DMS114 treated with DMSO at 0.1 percent for 48 hours (cell line): ENCODE measurements around the gene PLAGL2.
"Not testable (repeated sequence)": the region's sequence is repeated elsewhere in the genome, so short reads cannot be mapped to it uniquely, and the experiment has no call there.

Source experiments
- DNase-seq: peaks from one replicate; lab custom pipeline; 2025; ENCODE audit not compliant: unreplicated experiment; lab: John Stamatoyannopoulos, UW

Gene PLAGL2

DNA sequence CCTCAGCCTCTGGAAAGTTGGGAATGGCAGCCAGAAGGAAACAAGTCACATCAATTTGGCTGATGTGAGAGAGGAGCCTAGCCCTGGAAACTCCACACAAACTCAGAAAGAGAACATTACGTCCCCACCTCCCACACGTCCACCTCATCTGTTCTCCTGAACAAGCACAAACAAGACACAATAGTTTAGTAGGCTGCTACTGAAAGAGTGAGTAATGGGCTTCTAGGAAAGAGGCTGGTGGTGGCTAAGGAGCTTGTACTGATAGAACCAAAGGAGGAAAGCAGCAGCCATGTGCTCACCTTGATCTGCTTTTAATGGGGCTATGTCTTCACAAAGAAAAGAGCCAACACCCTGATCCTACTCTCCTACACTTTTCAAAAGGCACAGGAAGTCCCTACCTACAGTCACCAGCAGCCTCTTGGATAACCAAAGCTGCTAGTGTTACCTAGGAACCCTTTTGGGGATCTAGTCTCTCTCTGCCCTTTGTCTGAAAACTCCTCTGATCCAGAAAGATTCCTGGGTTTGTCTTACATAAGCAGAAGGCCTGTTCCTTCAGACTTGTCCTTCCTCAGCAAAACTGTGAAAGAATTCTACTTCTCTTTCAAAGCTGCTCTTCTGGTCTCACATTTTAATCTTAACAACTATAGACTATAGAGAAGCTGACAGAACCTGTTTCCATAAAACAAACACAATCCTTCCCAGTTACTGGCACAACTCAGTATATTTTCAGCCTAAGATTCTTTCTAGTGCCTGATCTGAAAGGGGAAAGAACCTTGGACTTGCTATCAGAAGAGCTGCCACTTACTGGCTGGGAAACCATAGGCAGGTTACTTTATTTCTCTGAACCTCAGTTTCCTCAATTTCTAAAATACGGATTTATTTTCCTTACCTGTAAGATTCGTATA lies 3.1 kb downstream of the PLAGL2 start:
- no peak for DNase-seq

DNA sequence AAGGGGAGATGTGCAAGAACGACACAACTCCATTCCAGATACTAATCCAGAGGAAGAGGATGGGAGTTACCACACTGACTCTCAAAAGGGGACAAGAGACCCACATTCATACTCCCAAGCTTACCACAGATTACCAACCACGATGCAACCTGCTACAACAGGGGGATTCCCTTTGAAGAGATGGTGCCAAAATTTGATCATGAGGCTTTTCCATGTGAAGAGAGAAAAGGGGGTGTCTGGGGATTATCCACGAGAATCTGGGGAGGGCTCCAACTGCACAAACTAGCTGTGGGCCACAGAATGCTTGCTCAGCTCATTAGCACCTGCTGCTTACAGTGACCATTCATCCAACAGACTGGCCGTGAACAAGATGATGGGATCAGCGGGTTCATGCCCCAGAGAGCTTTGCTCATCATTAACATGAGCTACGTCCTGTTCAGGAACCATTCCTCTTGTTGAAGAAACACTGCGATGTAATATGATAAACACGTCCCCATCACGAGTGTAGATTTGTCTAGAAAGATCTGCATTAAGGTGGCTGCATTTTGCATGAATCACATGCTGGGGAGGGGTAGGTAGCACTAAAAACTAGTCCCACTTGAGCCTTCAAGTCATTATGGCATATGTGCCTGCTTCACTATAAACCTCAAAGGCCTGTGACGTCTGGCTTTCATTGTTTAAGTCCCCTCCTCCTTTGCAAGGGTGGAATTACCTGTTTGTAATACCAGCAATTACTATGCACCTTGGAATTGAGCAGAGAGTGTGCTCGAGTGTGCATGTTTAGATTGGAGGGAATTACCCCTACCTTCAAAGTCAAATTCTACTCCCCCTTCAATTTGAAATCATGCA lies 4.0 kb downstream of the PLAGL2 start:
- DNase-seq = no peak

DNA sequence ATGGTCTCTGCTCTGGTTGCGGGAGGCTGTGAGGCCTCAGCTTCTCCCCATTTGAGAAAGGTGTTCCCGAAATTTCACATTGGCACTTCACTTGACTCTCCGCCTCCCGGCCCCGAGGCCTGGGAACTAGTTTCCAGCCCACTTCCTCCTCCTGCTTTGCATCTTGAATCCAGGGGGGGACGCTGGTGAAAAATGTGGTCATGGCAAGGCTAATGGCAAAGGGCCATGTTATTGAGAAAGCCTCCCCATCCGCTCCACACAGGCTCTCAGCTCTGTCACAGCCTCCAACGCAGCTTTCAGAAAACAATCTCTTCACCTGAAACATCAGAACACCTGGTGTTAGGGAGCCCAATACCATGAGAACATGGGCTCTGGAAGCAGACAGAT lies 5.6 kb downstream of the PLAGL2 start:
- DNase-seq = no peak

DNA sequence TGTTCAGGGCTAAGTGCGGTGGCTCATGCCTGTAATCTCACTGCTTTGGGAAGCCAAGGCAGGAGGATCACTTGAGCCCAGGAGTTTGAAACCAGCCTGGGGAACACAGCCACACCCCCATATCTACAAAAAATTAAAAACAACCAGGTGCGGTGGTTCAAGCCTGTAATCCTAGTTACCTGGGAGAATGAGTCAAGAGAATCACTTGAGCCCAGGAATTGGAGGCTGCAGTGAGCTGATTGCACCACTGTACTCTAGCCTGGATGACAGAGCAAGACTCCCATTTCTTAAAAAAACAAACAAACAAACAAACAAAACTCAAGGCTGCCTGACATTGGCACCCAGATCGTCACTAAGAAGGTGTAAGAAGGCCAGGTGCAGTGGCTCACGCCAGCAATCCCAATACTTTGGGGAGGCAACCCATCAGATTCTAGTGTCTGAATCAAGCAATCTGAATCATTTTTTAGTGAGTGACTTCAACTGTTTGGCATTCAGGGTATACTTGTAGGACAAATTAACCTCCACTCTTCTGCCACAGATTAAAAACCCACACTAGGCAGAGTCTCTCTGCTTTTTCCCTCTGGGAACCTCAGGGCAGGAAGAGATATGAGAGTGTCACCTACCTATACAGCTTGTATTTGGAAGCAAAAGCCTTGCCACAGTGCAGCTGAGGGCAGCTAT lies 6.1 kb downstream of the PLAGL2 start:
- no peak for DNase-seq

DNA sequence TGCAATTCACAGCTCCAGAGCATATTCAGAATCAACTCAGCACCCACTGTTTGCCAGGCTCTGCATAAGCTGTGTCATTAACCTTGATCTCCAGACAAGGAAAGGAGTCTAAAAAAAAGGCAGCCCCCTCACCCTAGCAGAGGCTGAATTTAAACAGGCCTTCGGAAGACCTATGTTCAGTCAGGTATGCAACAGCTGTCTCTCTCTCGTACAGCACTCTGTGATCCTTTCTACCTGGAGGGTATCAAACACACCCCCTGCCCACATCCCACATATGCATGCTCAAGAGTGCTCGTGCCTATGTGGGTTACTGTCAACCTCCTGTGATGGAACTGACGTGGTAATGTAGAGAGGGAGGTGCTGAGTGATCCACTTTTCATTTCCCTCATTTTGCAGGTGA lies 8.5 kb downstream of the PLAGL2 start:
- DNase-seq = no peak

DNA sequence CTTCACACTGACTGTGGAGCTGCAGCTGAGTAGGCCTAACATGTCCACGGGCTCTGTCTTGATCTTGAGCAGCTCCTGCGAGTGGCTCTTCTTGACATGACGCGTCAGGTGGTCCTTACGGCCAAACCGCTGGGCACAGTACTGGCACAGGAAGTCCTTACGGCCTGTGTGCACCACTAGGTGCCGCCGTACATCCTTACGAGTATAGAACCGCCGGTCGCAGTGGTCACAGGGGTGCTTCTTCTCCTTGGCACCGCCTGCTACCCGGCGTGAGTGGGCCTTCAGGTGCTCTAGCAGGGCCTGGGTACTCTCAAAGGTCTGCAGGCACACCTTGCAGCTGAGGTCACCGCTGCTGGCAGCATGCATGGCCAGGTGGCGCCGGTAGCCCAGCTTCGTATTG lies 10.4 kb downstream of the PLAGL2 start:
- DNase-seq = not testable (repeated sequence)

DNA sequence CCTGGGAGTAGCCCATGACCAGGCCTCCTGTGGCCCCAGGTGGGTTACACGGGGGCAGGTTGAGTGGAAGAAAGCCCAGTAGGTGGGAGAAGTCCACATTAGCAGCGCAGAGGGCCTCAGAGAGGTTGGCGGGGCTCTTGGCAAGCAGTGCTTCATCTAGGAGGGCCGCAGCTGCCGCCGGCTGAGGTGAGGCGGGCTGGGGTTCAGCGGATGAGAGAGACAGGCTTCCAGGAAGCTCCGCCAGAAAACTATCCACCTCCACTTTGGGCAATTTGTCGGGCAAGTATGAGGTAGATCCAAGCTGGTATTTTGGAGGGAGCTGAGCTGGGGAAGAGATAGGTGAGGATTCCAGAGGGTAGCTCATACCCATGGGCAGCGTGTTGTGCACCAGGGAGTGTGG lies 10.9 kb downstream of the PLAGL2 start:
- not testable (repeated sequence) for DNase-seq

DNA sequence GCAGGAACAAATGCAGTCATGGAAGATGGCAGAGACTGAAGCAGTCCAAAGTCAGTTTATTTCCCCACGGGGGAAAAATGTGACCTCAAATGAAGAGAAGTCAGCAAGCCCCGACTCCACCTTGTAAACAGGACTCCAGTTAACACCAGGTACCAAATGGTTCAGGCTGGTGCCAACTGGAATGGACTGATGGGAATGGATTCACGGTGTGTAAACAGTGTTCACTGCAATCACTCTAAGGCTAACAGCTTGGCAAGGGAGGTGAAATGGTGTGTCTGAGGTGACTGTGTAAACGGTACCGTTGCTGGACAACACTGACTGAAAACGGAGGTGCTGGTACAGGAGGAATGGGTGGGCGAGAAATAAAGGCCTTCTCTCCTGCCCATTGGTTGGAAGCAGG lies 12.0 kb downstream of the PLAGL2 start:
- no peak for DNase-seq

DNA sequence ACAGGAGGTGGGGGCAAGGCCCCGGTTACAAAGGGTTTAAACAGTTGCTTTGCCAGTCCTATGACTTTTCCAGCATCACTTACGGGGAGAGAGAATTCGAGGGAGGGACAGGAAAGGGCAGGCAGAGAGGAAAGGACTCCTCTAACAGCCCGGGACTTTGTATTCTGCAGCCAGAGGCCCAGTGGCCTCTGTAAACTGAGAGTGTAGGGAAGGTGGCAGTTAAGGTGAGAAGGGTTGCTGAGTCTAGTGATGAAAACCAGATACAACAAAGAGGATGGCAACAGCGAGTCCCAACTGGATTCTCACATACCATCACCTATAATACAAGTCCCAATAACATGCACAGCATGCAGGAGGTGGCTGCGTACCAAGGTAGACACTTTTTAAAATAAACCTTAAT lies 13.5 kb downstream of the PLAGL2 start:
- DNase-seq = no peak

DNA sequence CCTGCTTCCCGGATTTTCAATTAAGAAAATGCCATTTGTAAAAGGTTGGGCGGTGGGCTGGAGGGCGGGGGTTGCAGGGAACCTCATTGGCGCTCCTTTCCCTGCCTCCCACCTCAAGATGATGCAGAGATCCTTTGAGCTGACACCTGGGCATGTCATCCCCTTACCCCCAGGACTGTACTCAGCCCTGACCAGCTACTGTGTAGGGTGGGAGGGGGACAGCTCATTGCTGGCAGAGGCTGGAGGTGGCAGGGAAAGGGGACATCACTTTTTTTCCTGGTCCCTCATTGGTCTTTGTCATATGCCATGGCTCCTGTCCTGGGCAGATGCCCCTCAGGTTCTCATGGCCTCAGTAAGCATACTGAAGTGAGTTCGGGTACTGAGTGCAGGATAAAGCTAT lies 14.2 kb downstream of the PLAGL2 start:
- DNase-seq = not testable (repeated sequence)

DNA sequence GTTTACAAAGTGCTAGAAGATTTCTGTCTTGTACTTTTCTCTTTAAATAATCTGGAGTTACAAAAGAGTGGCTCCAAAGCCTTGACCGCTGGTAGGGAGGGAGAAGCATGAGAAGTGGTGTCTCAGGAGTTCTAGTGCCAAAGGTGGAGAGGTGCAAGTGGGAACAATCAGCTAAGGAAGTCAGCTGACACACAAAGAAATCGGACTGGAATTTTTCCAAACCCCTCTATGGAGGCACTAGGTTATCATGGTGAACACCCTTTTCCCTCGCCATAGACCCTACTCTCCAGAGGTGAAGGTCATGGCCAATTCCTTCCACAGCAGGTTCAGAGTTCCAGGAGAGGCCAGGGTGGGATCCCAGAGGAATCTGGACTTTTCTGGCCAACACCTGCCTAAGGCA lies 14.8 kb downstream of the PLAGL2 start:
- no peak for DNase-seq

DNA sequence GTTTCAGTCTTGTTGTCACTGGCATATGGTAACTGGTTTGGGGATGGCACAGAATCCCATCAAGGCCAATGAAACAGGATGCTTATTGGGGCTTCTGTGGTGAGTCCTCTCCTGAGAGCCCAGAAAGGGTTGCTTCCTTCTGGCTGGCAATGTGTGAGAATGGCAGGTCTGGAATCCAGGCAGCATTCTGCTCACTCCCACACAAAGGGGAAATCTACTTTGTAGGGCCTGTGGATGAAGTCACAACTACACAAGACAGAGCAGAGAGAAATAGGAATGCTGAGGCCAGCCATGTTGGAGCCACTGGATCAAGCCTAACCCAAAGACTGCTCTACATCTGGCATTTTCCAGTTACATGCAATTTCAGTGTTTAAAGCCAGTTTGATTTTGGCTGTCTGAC lies 15.7 kb downstream of the PLAGL2 start:
- DNase-seq = no peak

DNA sequence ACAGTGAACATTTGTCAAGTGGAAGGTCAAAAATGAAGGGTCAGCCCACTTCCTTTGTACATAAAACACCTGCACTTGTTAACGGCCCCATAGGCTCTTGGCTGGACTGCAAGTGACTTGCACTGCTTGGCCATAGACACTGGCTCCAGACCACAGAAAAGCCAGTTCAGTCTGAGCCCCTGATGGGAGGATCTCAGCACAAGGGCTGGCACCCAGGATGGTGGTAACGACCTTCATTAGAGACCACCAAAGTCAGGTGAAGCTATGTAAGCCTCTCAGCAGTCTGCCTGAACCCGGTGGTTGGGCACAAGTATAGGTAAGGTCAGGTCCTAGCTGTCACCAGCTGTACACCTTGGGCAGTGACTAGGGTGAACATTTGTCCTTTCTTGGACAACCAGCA lies 16.1 kb downstream of the PLAGL2 start:
- no peak for DNase-seq

DNA sequence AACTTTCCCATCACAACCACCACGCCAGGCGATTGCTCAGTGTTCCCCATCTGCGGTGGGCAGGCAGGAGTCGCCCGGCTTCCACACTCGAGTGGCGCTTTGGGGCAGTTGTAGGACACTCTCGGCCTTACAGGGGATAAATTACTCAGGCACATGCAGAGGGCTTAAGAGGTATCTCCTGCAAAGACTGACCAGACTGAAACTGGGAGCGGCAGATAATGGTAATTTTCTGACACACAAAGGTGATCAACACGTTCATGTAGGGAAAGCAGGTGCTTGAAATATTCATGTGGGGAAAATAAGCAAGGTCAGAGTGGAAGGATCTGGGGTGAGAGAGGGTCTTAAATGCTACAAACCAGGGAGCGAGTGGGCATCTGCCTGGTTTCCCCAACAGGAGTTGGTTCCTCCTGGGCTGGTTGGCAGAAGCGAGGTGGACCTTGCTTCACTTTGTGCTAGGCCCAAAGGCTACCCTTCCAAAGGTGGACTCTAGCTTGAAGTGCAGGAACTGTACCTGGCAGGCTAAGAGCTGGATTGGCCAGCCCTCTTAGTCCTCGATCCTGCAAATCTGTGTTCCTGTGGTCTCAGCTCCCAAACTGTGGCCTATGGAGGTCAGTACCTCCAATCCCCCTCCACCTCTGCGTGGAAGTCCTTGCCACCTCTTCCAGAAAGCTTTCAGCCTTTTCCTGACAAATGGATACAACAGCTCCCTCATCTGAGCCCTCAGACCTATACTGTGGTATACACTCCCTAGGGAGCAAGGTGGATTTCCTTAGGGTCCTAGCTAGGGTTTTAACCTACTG lies 16.7 kb downstream of the PLAGL2 start:
- DNase-seq = no peak

DNA sequence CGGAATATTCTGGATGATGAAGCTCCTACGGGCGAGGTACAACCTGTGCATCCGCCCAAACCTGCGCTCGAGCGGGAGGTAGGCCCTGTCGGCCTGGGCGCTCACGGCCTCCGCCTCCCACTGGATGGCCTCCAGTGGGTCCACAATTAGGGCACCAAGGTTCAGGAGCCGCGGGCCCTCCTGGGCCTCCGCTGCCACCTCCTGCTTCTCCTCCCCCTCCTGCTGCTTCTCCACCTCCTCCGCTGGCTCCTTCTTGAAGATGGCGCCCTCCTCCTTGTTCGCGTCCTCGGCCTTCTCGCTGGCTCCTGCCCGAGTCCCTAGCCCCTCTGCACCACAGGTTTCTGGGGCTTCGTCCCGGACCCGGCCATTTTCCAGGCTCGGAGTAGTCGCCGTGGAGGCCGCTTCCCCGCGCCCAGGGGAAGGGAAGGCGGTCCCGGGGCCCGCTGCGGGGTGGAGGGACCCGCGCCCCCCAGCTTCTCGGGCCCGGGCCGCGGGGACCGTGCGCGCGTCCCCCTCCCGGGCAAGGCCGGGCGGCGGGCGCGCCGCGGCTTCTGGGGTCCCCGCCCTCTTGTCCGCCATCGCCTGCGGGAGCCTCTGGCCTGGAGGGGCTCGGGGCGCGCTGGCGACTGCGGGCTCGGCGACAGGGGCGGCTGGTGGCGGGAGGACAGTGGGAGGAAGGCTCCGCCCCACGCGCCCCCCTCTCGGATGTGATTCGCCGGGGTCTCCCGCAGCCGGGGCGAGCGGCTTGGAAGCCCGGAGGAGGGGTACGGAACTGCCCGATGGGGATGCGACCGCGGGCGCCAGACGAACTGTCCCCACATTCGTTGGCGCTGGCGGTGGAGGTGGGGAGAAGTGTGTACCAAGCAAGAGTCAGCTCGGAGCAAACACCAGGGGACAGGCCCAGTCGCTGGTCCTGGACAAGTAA lies 17.6 kb downstream of the PLAGL2 start:
- DNase-seq = no peak

DNA sequence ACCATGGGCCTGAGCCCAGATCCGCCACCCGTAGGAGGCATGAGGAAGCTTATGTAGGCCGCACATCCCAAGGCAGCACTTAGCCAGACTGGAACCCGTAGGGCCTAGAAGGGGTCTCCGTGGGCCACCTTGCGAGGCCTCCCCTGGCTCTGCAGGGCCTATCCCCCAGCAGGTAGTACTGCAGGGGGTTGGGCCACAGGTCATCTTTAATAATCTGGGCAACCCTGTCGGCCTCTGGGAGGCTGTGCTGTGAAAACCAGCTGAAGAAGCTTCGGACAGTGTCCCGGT lies 18.5 kb downstream of the PLAGL2 start:
- no peak for DNase-seq

DNA sequence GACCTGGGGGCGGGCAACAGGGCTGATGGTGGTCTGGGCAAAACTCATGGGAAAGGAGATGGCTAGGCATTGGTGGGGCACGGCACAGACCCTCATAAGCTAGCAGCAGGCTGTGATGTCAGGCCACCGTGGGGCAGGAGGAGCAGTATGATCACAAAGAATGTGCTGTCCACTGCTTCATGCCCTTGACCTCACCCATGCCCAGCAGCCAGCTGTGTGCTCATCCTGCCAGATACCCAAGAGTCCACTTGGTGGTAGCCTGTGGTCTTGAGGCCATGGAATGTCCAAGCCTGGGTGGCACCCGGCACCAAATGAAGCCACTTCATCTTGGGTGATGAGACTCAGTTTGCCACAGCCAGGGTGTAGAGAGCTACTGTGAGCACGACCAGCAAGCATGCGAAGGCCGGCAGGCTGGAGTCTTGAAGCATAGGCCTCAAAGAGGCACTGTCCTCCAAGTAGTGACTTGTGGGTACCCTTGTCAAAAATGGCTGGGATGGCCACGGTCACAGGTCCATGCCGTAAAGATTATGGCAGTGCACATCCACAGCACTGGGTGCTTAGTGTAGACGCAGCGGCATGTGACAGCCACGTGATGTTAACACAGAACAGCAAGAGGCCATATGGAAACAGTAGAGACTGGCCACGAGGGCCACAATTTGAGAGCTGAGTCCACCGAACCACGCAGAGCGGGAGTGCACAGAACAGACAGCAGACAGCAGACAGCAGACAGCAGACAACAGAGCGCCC lies 19.0 kb downstream of the PLAGL2 start:
- no peak for DNase-seq

DNA sequence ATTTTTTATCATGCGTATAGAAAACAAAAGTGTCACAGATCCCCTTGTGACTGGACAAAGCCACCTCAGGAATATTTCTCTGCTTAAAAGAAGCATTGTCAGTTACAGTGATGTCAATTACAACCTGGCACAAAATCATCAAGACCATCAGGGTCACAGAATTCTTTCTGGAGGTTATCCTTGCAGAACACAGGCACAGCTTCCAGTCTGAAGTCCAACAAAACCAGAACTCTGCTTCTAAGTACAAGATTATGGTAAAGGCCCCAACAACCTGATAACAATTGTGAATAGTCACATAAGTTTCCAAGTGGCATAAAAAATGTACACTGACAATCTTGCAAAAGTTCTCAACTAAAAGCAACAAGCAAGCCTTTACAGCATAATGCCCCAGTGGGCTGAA lies 21.0 kb downstream of the PLAGL2 start:
- no peak for DNase-seq

DNA sequence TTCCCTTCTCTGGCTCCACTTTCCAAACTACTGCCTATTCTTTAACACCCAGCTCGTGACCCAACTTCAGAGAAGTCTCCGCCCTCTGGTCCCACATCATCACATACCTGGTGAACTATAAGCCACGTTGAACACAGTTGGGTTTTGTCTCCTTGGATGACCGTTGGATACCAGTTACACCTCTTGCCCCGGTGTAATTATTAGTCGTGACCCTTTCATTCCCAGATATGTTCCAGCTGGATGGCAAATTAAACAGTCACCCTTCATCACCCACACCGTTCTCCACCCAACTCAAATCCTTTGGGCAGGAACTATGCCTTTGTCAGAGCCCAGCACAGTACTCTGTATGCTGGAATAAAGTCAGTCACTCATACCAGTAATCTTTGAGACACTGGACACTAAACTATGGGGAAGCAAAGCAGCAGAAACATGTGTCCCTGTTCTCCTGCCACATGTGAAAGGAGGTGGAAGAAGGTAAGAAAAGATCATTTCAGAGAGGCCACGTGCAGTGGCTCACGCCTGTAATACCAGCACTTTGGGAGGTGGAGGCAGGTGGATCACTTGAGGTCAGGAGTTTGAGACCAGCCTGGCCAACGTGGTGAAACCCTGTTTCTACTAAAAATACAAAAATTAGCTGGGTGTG lies 22.5 kb downstream of the PLAGL2 start:
- no peak for DNase-seq
